Ramos (cell line): ENCODE data around the gene KRTAP10-7.
"Not testable (repeated sequence)": the region's sequence is repeated elsewhere in the genome, so short reads cannot be mapped to it uniquely, and the experiment has no call there.

ENCODE experiments used
- in situ Hi-C: fragments of 300-500 bp; cut with MboI; formaldehyde crosslinking; loops from one replicate; pipeline ENCODE4 v1.14.3; 2022; ENCODE audit warnings: low sequenced_read_pairs; ENCODE audit not compliant: unreplicated experiment

KRTAP10-7 gene

DNA sequence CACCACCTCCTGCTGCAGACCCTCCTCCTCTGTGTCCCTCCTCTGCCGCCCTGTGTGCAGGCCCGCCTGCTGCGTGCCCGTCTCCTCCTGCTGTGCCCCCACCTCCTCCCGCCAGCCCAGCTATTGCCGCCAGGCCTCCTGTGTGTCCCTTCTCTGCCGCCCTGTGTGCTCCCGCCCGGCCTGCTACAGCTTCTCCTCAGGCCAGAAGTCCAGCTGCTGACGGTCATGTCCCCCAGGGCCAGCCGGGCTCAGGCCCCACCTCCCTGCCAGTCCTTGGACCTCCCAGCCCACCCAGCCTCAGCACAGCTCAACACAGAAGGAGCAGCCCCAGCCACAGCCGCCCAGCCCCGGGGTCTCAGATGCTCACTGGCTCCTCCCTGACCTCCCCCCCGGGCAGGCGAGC is 27.4 kb downstream of the KRTAP10-7 start:
- in situ Hi-C loops, result not testable (repeated sequence)

DNA sequence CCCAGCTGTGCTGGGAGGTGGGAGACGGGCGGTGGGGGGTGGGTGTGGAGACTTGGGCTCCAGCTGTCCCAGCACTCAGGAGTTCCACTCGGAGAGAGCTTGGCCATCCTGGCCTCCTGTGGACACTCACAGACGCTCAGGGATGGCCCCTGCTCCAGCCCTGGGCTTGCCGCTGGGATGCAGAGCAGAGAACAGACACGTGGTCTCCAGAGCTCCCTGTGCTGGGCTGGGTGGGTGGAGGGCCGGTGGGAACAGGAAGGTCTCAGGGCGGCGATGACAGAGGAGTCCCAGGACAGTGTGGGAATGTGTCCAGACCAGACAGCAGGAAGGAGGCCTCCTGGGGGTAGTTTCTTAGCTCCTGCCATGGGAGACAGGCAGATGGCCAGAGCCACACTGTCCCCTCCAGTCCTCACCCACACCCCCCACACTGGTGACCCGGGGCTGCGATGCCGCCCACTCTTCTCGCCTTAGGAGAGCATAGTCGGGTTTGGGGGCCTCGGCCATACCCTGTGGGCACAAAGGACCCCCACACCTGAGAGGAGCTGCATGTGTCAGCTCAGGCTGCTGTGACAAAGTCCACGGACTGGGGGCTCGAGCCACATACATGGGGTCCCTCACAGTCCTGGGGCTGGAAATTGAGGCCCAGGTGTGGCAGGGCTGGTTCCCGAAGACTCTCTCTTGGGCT is 28.5 kb downstream of the KRTAP10-7 start:
- in situ Hi-C loops, result no loop called here

DNA sequence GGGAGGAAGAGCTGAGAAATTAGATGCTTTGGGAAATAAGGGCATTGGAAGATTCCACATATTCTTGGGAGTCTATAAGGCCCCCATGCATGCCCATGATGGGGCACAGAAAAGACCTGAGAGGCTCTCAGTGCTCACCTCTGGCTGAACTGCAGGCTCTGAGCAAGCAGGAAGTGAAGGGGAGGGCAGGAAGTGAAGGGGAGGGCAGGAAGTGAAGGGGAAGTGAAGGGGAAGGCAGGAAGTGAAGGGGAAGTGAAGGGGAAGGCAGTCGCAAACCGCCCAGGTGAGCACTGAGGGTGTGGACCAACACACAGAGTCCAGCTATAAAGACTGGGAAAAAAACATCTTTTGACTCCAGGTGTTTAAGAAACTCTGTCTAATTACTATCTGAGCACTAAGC is 30.0 kb downstream of the KRTAP10-7 start:
- in situ Hi-C loops, result no loop called here

GRCh38 chr21:44632067-44632466 is 31.7 kb downstream of the KRTAP10-7 start:
- in situ Hi-C loops, result no loop called here

GRCh38 chr21:44636209-44637017 is 36.0 kb downstream of the KRTAP10-7 start:
- in situ Hi-C loops, result no loop called here

DNA sequence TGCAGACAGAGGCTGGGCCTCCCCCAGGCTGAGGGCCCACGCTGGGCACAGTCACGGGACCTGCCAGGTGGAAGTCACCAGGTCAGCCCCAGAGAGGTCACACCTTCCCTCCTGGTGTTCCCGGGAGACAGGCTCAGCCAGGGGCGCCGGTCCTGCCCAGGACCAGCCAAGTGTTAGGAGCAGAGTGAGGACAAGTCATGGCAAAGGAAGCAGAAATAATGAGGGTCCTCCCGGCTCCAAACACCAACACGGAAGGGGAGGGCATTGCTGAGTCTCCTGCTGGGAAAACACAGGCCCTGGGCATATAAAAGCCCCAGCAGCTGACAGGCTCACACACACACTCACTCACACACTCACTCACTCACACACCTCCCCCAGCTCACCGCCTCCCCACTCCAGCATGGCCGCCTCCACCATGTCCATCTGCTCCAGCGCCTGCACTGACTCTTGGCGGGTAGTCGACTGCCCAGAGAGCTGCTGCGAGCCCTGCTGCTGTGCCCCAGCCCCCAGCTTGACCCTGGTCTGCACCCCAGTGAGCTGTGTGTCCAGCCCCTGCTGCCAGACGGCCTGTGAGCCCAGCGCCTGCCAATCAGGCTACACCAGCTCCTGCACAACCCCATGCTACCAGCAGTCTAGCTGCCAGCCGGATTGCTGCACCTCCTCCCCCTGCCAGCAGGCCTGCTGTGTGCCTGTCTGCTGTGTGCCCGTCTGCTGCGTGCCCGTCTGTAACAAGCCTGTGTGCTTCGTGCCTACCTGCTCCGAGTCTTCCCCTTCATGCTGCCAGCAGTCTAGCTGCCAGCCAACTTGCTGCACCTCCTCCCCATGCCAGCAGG is 36.8 kb downstream of the KRTAP10-7 start, which contains the start of gene KRTAP10-10:
KRTAP10-10 (plus strand) TSS at position 339 of the 833 bp plus-strand sequence; CDS start at position 401, 62 bp downstream.
- in situ Hi-C loops, result no loop called here

DNA sequence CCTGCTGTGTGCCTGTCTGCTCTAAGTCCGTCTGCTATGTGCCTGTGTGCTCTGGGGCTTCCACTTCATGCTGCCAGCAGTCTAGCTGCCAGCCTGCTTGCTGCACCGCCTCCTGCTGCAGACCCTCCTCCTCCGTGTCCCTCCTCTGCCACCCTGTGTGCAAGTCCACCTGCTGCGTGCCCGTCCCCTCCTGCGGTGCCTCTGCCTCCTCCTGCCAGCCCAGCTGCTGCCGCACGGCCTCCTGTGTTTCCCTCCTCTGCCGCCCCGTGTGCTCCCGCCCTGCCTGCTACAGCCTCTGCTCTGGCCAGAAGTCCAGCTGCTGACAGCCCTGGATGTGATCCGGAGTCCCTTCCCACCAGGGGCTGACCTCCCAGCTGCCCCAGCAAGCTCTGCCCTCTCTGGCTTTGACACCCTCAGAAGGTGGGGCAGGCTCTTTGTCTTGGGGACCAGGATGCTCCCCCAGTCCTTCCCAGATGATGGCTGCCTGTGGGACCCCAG is 37.5 kb downstream of the KRTAP10-7 start:
- in situ Hi-C loops, result not testable (repeated sequence)

DNA sequence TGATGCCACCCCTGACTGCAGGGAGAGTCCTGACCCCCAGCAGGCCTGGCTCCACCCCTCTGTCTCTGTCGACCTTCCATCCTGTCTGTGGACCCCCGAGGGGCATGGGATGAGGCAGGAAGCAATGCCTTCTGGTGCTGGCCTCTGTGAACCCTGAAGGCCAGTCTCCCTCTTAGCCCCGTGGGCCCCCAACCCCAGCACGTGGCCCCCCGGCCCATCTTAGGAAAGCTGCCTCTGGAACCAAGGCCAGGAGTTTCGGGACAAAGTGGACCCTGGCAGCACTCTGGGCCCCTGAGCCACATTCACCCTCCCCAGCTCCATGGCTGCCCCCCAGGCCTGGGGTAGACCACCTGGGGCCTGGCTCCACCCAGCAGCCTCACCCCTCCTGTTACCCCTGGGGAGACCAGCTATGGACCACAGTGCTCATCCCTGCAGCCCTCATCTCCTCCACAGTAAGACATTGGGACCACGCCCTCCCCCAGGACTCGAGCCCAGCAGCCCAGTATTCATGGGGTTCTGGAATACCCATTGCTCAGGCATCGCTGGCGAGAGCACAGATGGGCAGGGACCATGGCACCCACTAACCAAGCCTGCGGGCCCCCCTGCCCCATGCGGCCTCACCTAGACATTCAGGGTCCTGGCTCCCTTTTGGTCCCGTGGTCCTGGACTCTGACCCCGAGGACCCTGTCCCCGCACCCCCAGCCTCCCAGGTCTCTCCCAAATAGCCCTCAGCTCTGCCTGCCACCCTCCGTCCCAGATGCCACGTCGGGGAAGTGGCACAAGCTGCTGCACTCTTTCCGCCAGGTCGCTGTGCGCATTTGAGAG is 38.3 kb downstream of the KRTAP10-7 start:
- in situ Hi-C loops, result not testable (repeated sequence)

- in situ Hi-C loops, result no loop called here
Observed at GRCh38 chr21:44639331-44639655, 38.9 kb downstream of the KRTAP10-7 start.

- in situ Hi-C loops, result no loop called here
Observed at GRCh38 chr21:44640761-44641160, 40.4 kb downstream of the KRTAP10-7 start.

GRCh38 chr21:44643741-44644310 is 43.4 kb downstream of the KRTAP10-7 start:
- in situ Hi-C loops, result no loop called here

DNA sequence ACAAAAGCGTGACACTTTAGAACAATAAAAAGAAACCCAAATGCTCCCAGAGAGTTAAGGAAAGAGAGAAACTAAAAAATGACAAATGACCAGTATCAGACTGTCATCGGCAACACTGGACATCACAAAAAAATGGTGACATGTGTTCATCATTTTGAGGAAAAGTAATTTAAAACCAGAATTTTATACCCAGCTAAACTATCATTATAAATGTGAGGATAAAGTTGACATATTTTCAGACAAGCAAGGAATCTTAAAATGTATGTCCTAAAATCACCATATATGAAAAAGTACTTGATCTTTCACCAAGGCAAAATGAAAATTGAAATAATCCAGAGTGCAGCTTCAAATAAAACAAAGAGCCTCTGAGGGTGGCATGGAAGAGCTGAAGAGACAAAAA is 44.5 kb downstream of the KRTAP10-7 start:
- in situ Hi-C loops, result no loop called here

DNA sequence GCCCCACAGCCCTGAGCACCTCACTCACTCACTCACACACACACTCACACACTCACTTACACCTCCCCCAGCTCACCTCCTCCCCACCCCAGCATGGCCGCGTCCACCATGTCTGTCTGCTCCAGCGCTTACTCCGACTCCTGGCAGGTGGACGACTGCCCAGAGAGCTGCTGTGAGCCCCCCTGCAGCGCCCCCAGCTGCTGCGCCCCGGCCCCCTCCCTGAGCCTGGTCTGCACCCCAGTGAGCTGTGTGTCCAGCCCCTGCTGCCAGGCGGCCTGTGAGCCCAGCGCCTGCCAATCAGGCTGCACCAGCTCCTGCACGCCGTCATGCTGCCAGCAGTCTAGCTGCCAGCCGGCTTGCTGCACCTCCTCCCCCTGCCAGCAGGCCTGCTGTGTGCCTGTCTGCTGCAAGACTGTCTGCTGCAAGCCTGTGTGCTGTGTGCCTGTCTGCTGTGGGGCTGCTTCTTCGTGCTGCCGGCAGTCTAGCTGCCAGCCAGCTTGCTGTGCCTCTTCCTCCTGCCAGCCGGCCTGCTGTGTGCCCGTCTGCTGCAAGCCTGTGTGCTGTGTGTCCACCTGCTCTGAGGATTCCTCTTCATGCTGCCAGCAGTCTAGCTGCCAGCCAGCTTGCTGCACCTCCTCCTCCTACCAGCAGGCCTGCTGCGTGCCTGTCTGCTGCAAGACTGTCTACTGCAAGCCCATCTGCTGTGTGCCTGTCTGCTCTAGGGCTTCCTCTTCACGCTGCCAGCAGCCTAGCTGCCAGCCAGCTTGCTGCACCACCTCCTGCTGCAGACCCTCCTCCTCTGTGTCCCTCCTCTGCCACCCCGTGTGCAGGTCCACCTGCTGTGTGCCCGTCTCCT is 46.2 kb downstream of the KRTAP10-7 start, which contains the start of gene KRTAP10-11:
KRTAP10-11 (plus strand) TSS at position 49 of the 856 bp plus-strand sequence; CDS start at position 94, 45 bp downstream.
- in situ Hi-C loops, result not testable (repeated sequence)

GRCh38 chr21:44647222-44647552 is 46.8 kb downstream of the KRTAP10-7 start:
- in situ Hi-C loops, result no loop called here

- in situ Hi-C loops, result no loop called here
Observed at GRCh38 chr21:44648557-44649311, 48.3 kb downstream of the KRTAP10-7 start.

- in situ Hi-C loops, result no loop called here
Observed at GRCh38 chr21:44649521-44650100, 49.2 kb downstream of the KRTAP10-7 start.

- in situ Hi-C loops, result no loop called here
Observed at GRCh38 chr21:44650265-44650972, 50.0 kb downstream of the KRTAP10-7 start.
